Left renal pelvis (tissue), 4 donors: ENCODE measurements around the gene PCDHGB4. TPM values are rescaled to one million over a fixed set of nuclear protein-coding genes. Genes with fewer than 3 reads are reported as not detected.
"Not testable (repeated sequence)": the region's sequence is repeated elsewhere in the genome, so short reads cannot be mapped to it uniquely, and the experiment has no call there.

Experiments used
- DNase-seq, 4 donors: peaks; one replicate each; pipeline ENCODE4 v3.0.0-alpha.2; 2013; ENCODE audit warnings: low read depth in 4 of 4, low spot score in 3 of 4
- polyA plus RNA-seq, 4 donors: library from polyadenylated mRNA; unstranded; fragments of 120-200 nt; gene quantifications; one replicate each; pipeline ENCODE4 v1.2.1, GENCODE V29; 2013; ENCODE audit not compliant: insufficient read length in 4 of 4

Gene PCDHGB4
- polyA plus RNA-seq, 4 donors: 5.0 to 7.4 (median 5.5) TPM

DNA sequence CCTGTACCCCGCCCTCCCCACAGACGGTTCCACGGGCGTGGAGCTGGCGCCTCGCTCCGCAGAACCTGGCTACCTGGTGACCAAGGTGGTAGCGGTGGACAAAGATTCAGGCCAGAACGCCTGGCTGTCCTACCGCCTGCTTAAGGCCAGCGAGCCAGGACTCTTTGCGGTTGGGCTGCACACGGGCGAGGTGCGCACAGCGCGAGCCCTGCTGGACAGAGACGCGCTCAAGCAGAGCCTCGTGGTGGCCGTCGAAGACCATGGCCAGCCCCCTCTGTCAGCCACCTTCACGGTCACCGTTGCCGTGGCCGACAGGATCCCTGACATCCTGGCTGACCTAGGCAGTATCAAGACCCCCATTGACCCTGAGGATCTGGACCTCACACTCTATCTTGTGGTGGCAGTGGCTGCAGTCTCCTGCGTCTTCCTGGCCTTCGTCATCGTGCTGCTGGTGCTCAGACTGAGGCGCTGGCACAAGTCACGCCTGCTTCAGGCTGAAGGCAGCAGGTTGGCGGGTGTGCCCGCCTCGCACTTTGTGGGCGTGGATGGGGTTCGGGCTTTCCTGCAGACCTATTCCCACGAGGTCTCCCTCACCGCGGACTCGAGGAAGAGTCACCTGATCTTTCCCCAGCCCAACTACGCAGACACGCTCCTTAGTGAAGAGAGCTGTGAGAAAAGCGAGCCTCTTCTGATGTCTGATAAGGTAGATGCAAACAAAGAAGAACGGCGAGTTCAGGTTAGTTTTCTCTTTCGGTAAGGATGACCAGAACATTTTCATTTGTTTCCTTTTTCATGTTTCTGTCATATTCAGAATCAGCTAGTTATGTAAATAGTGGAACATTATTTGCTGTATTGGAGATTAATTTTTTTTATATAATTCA lies 21.2 kb upstream of the PCDHGB4 start:
- no peak for DNase-seq

DNA sequence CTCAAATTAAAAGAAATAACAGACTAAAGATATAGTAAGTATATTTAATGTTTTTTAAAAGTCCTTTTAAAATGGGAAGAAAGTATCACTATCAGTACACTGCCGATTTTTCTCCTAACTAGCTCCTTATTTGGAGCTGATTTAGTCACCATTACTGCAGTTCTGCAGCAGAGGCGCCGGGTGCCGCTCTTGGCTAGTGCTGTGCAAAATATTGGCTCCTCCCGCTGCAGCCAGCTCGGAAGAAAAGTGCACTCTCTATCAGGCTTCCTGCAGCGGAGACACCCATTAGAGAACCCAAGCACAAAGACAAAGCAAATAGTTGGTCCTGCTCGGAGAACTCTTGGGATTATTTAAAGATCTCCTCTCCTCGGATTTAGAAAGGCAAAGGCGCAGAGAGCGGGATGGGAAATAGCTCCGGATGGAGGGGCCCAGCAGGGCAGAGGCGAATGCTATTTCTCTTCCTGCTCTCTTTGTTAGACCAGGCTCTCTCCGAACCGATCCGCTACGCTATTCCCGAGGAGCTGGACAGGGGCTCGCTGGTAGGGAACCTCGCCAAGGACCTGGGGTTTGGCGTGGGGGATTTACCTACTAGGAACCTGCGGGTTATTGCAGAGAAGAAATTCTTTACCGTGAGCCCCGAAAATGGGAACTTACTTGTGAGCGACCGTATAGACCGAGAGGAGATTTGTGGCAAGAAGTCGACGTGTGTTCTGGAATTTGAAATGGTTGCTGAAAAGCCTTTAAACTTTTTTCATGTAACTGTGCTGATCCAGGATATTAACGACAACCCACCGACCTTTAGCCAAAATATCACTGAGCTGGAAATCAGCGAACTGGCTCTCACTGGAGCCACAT lies 17.3 kb upstream of the PCDHGB4 start, which contains the start of gene PCDHGB3:
Gene PCDHGB3 (plus strand): TSS at position 249 of the 855 bp plus-strand sequence. CDS start 153 bp downstream, at position 402.
- DNase-seq: no peak

DNA sequence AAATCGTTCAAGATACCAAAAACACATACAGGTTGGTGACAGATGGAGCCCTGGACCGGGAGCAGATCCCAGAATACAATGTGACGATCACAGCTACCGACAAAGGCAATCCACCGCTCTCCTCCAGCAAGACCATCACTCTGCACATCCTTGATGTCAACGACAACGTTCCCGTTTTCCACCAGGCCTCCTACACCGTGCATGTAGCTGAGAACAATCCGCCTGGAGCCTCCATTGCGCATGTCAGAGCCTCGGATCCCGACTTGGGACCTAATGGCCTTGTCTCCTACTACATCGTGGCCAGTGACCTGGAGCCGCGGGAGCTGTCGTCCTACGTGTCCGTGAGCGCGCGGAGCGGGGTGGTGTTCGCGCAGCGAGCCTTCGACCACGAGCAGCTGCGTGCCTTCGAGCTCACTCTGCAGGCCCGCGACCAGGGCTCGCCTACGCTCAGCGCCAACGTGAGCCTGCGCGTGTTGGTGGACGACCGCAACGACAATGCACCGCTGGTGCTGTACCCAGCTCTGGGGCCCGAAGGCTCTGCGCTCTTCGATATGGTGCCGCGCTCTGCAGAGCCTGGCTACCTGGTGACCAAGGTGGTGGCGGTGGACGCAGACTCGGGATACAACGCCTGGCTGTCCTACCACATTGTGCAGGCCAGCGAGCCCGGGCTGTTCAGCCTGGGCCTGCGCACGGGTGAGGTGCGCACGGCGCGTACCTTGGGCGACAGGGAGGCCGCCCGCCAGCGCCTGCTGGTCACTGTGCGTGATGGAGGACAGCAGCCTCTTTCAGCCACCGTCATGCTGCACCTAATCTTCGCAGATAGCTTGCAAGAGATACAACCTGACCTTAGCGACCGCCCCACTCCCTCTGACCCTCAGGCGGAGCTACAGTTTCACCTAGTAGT lies 15.7 kb upstream of the PCDHGB4 start:
- DNase-seq: no peak

DNA sequence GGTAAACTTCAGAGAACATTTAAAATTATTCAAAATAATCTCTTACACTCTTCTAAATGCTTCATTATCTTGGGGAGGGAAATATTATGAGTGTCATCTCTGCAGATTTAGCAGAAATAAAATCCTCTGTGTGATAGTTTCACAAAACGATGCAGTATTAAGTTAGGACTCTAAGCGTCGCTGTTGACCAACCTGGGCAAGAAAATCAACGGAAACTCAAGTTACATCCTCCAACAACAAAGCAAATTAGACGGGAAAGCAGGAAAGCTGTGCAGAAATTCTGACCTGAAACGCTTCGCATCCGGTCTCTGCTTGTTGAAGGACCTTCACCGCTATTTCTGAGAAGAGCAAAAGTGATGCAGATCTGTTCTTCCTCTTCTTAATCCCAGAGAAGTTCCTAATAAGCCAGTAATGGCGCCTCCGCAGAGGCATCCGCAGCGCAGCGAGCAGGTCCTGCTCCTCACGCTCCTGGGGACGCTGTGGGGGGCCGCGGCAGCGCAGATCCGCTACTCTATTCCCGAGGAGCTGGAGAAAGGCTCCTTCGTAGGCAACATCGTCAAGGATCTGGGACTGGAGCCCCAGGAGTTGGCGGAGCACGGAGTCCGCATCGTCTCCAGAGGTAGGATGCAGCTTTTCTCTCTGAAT lies 13.7 kb upstream of the PCDHGB4 start, which contains the start of gene PCDHGA6:
Gene PCDHGA6 (plus strand): TSS at position 219 of the 645 bp plus-strand sequence. CDS start 193 bp downstream, at position 412.
- DNase-seq: no peak

DNA sequence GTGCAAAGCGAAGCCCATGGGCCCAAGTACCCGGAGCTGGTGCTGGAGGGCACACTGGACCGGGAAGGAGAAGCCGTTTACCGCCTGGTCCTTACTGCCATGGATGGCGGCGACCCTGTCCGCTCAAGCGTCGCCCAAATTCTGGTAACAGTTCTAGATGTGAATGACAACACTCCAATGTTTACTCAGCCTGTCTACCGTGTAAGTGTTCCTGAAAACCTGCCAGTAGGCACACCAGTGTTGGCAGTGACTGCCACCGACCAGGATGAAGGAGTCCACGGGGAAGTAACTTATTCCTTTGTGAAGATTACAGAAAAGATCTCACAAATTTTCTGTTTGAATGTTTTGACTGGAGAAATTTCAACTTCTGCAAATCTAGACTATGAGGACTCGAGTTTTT lies 12.9 kb upstream of the PCDHGB4 start:
- no peak for DNase-seq

DNA sequence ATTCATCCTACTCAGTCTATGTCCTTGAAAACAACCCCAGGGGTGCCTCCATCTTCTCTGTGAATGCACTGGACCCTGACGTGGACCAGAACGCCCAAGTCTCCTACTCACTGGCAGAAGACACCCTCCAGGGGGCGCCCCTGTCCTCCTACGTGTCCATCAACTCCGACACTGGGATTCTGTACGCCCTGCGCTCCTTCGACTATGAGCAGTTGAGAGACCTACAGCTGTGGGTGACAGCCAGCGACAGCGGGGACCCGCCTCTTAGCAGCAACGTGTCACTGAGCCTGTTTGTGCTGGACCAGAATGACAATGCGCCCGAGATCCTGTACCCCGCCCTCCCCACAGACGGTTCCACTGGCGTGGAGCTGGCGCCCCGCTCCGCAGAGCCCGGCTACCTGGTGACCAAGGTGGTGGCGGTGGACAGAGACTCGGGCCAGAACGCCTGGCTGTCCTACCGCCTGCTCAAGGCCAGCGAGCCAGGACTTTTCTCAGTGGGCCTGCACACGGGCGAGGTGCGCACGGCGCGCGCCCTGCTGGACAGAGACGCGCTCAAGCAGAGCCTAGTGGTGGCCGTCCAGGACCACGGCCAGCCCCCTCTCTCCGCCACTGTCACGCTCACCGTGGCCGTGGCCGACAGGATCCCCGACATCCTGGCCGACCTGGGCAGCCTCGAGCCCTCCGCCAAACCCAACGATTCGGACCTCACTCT lies 11.9 kb upstream of the PCDHGB4 start:
- DNase-seq: not testable (repeated sequence)

DNA sequence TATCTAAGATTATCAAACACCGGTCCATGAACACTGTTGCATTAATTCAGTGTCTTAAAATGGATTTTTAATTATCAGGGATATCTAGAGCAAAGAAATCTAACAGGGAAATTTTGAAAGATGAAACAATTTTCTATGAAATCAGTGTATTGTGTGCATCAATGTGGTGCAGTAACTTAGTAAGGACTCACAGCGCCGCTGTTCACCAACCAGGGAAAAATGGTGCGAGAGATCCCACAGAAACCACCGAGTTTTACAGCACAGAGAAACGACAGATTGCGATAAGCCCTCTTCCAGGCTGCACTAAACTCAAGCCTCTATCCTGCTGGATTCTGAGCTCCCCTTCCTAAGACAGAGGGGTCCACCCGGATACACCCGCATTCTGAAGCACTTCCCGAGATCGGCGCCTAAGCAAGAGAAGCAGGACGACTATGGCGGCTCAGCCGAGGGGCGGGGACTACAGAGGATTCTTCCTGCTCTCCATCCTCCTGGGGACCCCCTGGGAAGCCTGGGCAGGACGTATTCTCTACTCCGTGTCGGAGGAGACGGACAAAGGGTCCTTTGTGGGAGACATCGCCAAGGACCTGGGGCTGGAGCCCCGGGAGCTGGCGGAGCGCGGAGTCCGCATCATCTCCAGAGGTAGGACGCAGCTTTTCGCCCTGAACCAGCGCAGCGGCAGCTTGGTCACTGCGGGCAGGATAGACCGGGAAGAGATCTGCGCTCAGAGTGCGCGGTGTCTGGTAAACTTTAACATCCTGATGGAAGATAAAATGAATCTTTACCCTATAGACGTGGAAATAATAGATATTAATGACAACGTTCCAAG lies 4.8 kb upstream of the PCDHGB4 start, which contains the start of gene PCDHGA7:
Gene PCDHGA7 (plus strand): TSS at position 274 of the 826 bp plus-strand sequence. CDS start 158 bp downstream, at position 432.
- no peak for DNase-seq

DNA sequence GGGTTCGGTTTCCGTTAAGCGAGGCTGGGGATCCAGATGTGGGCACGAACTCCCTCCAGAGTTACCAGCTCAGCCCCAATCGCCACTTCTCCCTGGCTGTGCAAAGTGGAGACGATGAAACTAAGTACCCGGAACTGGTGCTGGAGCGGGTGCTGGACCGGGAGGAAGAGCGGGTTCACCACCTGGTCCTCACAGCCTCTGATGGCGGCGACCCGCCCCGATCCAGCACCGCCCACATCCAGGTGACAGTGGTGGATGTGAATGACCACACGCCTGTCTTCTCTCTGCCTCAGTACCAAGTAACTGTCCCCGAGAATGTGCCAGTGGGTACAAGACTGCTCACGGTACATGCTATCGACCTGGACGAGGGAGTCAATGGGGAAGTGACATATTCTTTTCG lies 4.2 kb upstream of the PCDHGB4 start:
- no peak for DNase-seq

DNA sequence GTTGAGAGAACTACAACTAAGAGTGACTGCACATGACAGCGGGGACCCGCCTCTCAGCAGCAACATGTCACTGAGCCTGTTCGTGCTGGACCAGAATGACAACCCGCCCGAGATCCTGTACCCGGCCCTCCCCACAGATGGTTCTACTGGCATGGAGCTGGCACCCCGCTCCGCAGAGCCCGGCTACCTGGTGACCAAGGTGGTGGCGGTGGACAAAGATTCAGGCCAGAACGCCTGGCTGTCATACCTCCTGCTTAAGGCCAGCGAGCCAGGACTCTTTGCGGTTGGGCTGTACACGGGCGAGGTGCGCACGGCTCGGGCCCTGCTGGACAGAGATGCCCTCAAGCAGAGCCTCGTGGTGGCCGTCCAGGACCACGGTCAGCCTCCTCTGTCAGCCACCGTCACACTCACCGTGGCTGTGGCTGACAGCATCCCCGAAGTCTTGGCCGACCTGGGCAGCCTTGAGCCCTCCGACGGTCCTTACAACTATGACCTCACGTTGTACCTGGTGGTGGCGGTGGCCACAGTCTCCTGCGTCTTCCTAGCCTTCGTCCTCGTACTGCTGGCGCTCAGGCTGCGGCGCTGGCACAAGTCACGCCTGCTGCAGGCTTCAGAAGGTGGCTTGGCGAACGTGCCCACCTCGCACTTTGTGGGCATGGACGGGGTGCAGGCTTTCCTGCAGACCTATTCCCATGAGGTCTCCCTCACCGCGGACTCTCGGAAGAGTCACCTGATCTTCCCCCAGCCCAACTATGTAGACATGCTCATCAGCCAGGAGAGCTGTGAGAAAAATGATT lies 2.8 kb upstream of the PCDHGB4 start:
- DNase-seq: no peak

DNA sequence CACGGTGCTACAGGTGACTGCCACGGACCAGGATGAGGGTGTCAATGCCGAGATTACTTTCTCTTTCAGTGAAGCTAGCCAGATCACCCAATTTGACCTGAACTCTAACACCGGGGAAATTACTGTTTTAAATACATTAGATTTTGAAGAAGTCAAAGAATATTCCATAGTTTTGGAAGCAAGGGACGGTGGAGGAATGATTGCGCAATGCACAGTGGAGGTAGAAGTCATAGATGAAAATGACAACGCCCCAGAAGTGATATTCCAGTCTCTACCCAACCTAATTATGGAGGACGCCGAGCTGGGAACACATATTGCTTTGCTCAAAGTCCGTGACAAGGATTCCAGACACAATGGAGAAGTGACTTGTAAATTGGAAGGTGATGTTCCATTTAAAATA lies 1.2 kb downstream of the PCDHGB4 start:
- no peak for DNase-seq

DNA sequence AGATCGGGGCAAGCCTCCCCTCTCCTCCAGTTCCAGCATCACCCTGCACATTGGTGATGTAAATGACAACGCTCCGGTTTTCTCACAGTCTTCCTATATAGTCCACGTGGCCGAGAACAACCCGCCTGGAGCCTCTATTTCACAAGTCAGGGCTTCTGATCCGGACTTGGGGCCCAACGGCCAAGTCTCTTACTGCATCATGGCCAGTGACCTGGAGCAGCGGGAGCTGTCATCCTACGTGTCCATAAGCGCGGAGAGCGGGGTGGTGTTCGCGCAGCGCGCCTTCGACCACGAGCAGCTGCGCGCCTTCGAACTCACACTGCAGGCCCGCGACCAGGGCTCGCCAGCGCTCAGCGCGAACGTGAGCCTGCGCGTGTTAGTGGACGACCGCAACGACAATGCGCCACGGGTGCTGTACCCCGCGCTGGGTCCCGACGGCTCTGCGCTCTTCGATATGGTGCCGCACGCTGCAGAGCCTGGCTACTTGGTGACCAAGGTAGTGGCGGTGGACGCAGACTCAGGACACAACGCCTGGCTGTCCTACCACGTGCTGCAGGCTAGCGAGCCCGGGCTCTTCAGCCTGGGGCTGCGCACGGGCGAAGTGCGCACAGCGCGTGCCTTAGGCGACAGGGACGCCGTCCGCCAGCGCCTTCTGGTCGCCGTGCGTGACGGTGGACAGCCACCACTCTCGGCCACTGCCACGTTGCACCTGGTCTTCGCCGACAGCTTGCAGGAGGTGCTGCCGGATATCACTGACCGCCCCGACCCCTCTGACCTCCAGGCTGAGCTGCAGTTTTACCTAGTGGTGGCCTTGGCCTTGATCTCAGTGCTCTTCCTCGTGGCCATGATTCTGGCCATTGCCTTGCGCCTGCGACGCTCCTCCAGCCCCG lies 1.9 kb downstream of the PCDHGB4 start:
- DNase-seq: no peak

DNA sequence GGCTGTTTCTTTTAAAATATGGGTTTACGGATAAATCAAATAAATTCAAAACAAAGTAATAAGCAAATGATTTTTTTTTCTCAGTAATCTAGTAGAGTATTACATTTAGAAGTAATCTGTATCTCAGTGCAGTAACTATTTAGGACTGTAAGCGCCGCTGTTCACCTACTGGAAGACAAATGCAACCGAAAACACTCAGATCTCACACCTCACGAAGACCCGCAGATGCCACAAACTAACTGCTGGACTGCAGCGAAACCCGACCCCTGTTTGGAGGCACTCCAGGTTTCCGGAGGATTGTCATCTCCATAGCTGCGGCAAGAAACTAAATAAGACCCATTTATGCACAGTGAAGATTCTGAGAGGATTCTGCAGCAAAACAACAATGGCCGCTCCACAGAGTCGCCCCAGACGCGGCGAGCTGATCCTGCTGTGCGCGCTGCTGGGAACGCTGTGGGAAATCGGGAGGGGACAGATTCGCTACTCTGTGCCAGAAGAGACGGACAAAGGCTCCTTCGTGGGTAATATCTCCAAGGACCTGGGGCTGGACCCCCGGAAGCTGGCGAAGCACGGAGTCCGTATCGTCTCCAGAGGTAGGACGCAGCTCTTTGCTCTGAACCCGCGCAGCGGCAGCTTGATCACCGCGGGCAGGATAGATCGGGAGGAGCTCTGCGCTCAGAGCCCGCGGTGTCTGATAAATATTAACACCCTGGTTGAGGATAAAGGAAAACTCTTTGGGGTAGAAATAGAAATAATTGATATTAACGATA lies 5.1 kb downstream of the PCDHGB4 start, which contains the start of gene PCDHGA8:
Gene PCDHGA8 (plus strand): TSS at position 205 of the 770 bp plus-strand sequence. CDS start 181 bp downstream, at position 386.
- no peak for DNase-seq

DNA sequence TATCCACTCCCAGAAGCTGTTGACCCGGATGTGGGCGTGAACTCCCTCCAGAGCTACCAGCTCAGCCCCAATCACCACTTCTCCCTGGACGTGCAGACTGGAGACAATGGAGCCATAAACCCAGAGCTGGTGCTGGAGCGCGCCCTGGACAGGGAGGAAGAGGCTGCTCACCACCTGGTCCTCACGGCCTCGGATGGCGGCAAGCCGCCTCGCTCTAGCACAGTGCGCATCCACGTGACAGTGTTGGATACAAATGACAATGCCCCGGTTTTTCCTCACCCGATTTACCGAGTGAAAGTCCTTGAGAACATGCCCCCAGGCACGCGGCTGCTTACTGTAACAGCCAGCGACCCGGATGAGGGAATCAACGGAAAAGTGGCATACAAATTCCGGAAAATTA lies 5.8 kb downstream of the PCDHGB4 start:
- no peak for DNase-seq

DNA sequence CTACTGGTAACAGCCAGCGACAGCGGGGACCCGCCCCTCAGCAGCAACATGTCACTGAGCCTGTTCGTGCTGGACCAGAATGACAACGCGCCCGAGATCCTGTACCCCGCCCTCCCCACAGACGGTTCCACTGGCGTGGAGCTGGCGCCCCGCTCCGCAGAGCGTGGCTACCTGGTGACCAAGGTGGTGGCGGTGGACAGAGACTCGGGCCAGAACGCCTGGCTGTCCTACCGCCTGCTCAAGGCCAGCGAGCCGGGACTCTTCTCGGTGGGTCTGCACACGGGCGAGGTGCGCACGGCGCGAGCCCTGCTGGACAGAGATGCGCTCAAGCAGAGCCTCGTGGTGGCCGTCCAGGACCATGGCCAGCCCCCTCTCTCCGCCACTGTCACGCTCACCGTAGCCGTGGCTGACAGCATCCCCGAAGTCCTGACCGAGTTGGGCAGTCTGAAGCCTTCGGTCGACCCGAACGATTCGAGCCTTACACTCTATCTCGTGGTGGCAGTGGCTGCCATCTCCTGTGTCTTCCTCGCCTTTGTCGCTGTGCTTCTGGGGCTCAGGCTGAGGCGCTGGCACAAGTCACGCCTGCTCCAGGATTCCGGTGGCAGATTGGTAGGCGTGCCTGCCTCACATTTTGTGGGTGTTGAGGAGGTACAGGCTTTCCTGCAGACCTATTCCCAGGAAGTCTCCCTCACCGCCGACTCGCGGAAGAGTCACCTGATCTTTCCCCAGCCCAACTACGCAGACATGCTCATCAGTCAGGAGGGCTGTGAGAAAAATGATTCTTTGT lies 7.1 kb downstream of the PCDHGB4 start:
- DNase-seq: not testable (repeated sequence)
